ENCODE measurements around the gene BTBD19.
"Not testable (repeated sequence)": the region's sequence is repeated elsewhere in the genome, so short reads cannot be mapped to it uniquely, and the experiment has no call there.

Gene BTBD19

DNA sequence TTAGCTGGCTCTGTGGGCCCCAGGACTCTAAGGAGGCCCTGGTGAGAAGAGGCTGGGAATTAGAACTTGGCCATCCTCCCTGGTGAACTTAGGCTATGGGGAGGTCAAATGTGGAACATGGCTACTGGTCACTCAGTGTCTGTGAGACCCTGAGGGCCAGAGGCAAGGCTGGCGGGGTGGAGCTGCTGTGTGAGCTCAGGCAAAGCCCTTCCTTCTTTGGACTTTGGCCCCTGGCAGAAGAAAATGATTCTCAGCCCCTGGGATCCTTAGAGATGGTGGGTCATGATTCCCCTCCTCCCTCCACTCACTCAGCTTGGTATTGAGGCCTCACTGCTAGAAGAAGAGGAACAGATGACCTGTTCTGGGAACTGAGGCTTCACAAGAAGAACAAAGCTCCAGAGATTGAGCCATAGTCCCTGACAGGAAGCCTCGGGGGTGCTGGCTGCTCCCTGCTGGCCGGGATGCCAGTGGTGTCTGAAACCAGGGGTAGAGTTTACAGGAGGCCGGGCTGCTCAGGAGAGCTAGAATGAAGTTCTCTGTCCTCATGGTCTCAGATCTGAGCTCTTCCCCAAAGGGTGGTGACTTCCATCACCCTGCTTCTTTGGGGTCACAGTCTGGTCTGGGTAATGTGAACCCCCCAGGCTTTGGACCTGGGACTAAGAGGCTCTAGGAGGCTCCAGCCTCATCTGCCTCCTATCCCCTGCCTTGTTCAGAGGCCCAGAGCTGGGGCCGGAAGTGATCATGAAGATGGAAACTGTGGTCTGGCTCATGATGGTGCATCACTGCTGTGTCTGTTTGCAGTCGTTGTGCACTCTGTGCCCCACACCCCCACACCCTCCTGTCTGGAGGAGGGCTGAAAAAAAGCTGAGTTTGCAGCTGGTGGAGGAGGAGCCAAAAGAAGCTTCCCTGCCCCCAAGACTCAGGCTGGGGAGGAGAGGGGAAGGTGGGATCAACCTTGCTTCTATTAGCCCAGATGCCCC lies 905 bp downstream of the BTBD19 start:
- peak; percentile 71 to 98 (median 84) for DNase-seq

DNA sequence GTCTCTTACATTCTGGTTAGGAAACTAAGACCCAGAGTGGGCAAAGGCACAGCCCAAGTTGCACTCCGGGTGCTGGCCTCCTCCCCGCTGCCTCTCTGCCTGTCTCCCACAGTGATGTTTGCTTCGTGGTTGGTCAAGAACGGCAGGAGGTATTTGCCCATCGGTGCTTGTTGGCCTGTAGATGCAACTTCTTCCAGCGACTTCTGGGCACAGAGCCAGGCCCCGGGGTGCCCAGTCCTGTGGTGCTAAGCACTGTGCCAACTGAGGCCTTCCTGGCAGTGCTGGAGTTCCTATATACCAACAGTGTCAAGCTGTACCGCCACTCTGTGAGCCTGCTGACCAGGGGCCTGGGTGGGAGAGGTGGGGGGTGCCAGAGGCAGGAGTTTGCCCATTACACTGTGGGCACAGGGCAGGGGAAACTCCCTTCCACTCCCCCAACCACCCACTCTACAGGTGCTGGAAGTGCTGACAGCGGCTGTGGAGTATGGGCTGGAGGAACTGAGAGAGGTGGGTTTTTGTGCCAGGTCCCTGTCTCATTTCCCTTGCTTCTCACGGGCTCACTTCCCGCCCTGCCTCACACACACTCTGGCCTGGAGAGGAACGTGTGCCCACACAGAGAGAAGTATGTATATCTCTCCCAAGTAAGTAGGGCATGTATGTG lies 1.9 kb downstream of the BTBD19 start:
- DNase-seq: peak in 2 of 5 donors; percentile 33 to 36

DNA sequence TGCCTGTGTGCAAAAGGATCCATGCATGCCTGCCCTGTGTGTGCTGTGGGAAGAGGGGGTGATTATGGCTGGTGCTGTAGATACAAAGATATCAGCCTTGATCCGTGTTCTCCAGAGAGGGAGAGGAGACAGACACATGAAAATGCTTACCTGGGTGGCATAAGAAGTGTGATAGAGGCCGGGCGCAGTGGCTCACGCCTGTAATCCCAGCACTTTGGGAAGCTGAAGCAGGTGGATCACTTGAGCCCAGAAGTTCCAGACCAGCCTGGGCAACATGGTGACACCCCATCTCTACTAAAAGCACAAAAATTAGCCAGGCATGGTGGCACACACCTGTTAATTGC lies 2.4 kb downstream of the BTBD19 start:
- not testable (repeated sequence) for DNase-seq

DNA sequence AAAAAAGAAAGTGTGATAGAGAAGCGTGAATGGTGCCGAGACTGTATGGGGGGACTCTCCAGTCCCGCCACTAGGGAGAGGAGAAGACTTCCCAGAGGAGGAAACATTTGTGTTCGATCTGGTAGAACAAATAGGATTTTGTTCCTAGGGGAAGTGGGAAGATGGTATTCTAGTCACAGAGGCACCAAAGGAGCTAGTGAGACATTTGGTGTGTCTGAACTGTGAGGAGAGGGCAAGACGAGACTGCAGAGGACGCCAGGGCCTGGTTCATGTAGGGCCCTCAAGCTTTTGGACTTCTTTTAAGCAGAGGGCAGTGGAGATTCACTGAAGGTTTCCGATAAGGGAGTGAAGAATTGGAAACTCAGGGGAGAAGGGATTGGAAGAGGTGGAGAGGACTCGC lies 2.9 kb downstream of the BTBD19 start:
- no peak for DNase-seq

DNA sequence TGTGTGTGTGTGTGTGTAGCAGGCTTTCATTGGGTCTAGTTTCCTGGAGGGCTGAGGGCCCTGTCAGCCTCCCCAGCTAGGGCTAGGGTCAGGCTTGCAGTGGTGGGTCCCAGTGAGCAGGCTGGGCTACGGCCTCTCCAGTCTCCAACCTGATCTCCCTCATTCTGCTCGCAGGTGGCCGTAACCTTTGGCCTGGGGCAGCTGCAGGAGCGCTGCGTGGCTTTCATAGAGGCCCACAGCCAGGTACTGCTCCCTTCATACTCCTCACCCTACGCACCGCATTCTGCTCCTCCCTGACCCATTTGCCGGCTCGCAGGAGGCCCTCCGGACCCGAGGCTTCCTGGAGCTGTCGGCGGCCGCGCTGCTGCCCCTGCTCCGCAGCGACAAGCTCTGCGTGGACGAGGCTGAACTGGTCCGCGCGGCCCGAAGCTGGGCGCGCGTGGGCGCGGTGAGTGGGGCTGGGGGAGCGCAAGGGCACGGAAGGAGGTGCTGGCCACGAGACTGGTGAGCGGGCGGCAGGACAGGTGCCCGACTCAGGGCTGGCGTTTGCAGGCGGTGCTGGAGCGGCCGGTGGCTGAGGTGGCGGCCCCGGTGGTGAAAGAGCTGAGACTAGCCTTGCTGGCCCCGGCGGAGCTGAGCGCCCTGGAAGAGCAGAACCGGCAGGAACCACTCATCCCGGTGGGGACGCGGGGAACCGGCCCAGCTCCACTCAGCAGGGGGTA lies 4.7 kb downstream of the BTBD19 start:
- no peak for DNase-seq

DNA sequence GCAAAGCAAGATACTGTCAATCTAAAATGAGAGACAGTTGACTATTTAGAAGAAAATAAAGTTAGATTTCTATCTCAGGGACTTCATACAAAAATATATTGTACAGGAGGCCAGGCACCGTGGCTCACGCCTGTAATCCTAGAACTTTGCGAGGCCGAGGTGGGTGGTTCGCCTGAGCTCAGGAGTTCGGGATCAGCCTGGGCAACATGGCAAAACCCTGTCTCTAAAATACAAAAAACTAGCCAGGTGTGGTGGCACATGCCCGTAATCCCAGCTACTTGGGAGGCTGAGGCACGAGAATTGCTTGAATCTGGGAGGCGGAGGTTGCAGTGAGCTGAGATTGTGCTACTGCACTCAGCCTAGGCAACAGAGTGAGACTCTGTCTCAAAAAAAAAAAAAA lies 7.6 kb downstream of the BTBD19 start:
- not testable (repeated sequence) for DNase-seq

DNA sequence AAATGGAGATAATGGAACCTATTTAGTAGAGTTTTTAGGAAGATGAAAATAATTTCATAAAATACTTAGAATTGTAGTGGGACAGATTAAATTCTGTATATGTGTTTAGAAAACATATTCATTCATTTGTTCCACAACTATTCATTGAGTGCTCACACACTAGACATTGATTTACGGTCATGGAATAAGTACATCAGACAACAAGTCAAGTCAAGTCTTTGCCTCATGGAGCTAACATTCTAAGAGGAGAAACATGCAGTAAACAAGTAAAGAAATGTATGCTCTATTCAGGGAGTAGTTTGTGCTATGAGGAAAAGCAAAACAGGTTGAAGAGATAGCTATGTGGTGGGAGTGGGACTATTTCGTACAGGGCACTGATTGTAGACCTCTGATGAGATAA lies 9.0 kb downstream of the BTBD19 start:
- DNase-seq: no peak

DNA sequence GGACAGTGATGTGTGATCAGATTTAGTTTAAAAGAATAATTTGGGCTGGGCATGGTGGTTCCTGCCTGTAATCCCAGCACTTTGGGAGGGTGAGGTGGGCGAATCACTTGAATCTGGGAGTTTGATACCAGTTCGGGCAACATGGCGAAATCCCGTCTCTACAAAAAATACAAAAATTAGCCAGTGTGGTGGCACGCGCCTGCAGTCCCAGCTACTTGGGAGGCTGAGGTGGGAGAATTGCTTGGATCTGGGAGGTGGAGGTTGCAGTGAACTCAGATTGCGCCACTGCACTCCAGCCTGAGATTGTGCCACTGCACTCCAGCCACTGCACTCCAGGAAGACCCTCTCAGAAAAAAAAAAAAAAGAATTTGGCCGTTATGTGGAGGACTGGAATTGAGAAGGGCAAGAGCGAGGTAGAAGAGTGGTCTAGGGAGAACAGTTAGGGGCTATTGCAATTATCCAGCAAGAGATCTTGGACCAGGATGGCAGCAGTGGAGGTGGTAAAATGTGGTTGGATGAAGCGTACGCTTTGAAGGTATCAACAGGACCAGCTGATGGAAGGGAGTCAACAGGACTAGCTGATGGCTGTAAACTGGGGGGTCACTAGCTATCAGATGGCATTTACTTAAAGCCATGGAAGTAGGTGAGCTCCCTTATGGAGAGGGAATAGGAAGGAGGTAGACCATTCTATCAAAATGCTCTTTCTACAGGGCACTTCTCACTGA lies 9.6 kb downstream of the BTBD19 start:
- DNase-seq: no peak

DNA sequence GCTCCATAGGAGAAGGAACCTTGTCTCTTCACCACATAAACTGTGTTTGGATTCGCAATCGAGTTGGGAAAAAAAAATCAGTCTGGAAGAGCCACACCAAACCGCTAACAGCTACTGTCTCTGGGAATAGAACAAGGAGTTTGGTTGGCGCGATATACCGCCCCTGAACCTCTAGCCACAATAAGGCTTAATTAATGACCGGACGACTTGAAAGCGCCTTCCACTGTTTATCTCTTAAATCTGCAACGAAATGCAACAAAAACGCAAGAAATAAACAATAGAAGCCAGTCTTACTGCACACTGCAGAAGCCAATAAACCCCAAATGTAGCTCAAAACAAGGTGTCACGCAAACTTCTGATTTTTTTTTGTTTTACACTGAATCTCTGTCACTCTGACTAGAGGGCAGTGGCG lies 10.9 kb downstream of the BTBD19 start:
- no peak for DNase-seq

DNA sequence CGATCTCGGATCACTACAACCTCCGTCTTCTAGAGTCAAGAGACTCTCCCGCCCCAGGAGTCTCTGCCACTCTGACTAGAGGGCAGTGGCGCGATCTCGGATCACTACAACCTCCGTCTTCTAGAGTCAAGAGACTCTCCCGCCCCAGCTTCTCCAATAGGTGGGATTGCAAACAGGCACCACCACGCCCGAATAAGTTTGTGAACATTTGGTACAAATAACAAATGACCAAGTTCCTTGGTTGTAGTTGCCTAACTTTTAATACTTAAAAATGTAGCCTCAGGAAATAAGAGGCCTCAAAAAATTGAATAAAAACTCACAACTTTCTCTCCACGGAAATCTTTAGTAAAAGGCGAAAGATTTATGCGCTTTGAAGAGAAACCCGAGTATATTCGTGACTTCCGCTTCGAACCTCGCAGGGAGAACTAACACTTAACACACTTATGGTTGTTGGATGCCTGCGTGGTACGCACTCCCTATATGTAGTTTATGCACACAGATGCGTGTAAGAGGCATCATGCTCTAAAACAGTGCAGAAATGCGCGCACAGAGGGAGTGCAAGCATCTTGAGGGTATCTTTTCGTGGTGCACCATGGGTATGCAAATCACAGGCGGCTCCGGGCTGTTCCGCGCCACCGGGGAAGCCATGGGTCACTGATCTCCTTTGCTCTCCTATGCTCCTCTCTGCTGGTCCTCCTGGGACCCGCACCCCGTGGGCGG lies 11.4 kb downstream of the BTBD19 start:
- DNase-seq: peak; percentile 56 to 91 (median 66)

DNA sequence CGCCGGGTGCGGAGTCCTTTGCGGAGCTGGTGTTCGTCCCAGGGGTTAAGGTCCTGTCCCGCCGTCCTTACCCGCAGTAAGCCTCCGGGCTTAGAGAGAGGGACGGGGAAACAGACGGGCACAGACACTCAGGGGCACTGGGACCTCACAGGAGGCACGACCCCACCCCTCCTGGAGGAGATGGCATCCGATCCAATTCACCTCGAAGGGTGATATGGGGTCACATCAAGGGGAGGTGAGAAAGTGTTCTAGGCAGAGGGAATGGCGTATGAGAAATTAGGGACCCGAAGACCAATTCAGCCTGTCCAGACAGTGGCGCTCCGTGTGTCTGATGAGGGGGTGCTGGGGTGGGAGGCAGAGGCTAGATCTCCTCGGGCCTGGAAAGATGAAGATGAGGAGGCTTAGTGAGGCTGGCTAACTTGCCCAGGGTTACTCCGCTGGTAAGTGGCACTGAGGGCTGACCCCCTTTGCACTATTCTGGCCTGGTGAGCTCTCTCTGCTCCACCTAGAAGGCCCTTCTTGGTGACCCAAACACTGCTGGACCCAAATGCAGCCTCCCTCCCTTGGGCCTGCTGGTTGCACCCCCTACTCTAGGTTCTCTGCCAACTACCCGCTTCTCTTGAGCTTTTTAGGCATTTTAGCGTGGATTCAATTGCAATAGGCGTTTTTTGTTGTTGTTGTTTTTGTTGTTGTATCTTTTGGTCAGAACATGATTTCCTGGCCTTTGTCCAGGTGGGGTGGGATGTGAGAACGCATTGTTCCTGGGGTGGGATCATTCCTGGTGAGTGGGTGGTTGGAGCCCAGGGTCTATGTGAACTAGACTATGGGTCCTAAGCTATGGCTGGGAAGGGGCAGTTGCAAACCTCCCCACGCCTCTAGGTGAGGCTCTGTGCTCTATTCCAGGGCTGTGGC lies 12.3 kb downstream of the BTBD19 start:
- DNase-seq: no peak

DNA sequence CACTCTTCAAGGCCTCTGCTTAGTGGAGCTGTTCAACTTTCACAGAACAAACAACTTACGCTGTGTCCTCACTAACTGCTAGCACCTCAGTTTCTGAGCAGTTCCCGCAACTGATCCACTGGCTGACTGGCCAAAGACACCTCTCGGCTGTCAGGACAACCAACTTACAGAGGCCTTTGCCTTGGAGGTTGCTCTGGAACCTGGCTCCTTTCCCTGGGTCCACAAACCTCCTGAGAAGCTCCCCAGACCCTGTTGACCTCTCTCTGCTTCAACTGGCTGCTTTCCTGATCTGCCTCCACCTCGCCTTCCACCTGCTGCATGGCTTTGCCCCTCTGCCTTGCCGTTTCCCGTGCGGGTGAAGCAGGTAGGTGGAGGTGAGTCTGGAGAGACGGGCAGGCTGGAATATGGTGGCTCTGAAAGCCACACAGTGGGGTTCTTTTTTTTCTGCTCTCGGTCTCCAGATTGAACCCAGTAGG lies 13.0 kb downstream of the BTBD19 start:
- DNase-seq: no peak

DNA sequence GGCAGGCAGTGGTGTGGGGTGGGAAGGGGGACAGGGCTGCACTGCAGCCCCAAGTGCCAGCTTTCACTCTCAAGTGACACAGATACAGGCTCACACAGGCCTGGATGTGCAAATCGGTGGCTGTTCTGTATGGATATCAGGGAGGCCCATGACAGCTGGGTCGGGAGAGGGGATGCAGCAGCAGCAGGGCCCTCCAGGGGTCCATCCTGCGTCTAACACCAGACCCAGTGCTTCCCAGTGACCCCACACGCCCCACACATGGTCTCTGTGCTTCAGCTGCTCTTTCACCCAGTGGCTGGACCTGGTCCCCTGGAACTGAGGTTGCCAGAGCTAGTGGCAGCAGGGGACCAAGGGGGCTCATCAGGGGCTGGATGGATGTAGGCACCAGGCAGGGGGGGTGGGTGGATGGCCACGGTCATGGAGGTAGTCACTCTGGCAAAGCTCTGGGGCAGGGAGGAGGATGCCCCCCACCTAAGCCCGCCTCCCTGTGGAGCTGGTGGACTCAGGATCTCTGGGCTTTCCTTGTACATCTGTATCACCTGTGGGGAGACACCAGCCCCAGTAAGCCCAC lies 13.9 kb downstream of the BTBD19 start:
- DNase-seq: no peak

DNA sequence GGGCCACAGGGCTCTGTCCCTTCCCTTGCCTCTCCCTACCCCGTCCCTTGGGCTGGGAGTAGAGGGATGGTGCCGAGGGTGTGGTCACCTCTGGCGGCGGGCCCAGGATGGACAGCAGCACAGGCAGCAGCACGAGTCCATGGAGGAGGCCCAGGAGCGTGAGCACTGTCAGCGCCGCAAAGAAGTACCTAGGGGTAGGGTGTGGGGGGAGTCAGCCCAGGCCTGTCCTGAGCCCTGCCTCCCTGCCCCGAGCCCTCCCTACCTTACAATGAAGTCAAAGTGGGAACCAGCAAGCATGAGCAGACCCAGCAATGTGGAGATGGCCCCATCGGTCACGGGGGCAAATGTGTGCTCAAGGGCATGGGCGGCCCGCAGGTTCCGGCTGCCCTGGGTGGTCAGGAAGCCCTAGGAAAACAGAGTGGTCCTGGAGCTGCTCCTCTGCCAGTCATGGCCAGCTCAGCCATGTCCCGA lies 14.7 kb downstream of the BTBD19 start:
- DNase-seq: no peak

DNA sequence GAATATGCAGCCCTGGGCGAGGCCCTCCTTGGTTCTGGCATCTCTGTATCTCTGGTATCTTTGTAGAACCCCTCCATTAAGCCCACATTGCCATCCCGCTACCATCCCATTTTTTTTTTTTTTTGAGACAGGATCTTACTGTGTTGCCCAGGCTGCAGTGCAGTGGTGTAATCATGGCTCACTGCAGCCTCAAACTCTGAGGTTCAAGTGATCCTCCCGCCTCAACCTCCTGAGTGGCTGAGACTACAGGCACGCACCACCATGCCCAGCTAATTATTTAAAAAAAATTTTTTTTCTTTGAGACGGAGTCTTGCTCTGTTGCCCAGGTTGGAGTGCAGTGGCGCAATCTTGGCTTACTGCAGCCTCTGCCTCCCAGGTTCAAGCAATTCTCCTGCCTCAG lies 16.1 kb downstream of the BTBD19 start:
- DNase-seq: not testable (repeated sequence)

DNA sequence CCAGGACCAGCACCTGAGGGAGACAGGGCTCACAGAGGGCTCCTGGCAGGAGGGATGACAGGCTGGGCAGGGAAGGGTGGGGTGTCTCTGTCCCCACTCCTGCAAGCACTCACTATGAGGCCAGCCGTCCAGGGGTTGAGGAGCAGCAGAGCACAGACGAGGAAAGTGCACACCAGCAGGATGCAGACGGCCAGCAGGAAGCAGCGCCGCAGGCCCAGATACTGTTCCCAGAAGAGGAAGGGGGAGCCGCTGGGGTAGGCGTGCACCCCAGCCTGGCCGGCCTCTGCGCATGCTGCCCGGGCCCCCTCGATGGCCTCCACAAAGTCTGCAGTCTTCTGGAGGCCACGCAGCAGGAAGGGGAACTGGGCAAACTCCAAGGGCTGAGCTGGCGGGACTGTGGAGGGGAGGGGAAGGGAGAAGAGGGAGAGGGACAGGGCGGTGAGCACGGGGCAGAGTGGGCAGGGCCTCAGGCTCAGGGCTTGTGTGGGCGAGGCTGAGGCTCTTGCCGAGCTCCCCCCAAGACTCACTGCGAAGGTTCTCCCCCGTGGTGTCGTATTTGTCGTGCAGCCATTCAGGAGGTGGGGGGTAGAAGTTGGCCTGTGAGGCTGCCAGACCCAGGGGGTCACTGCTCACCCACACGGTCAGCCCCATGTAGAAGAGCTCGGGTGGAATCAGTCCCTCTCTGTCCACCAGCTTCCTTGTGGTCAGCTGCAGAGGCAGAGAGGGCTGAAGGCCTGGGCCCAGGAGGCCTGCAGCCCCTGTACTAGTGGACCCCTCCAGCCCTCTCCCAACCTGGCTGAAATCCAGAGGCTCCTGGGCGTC lies 18.3 kb downstream of the BTBD19 start:
- DNase-seq: no peak

DNA sequence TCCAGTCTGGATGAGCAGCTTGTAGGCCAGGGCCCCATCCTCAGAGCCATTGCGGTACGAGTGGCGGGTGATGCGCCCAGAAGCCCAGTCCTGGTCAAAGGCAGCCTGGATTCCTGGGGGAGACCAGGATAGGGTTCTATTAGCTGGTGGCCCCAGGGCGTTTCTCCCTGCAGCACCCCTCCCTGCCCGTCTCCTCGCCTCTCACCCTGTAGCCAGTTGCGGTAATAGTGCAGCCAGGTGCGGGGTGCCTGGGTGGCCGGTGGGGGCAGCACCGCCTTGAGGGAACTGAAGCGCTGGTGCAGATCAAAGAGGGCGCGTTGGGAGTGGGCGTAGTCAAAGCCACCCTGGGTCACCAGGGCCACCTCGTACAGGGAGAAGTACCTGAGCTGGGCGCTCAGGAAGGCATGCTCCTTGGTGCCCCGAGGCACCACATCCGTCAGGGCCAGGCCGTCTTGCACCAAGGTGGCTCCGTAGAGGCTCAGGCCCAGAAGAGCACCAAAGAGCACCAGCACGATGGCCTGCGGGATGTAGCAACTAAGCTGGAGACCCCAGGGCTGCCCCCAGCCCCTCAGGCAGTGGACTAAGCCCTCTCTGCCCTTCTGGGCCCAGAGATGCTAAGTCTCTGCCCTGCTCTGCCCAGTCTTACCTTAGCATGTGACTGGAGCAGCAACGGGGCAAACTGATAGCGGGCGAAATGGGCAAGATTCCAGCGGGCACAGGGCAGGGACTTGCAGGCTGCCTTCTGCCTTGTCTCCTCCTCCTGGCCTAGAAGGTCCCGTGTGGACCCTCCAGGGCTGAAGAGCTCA lies 19.1 kb downstream of the BTBD19 start:
- DNase-seq: no peak

DNA sequence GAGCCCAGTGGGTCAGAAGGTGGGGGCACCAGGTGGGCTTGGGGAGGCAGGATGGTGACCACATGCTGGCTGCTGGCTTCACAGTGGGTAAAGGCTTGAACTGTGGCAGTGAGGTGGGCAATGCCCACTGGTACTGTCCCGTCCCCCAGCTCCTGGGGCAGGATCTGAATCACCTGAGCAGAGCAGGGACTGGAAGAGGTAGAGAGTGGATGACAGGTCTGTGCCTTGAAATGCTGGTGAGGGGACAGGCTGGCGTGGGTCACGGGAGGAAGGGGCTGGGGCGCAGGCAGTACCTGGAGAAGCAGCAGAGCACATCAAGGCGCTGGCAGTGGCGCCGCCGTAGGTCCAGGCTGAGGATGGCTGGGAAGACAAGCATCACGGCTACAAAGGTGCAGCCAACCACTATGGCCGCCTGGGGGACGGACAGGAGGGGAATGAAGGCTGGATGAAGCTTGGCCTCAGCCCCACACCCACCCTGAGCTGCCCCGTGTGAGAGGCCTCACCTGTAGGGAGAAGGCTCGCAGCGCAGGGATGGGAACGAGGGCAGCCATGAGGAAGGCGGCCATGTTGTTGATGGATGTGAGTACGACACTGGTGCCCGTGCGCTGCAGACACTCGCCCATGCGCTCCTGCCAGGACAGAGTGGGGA lies 19.8 kb downstream of the BTBD19 start:
- no peak for DNase-seq
